Frontal cortex (tissue), 4 donors: ENCODE results near the gene NUDT1. TPM values are rescaled to one million over a fixed set of nuclear protein-coding genes. Genes with fewer than 3 reads are reported as not detected.
"Not testable (repeated sequence)": the region's sequence is repeated elsewhere in the genome, so short reads cannot be mapped to it uniquely, and the experiment has no call there.

Experiments
- DNase-seq, 2 donors: peaks; one replicate each; pipeline ENCODE4 v3.0.0; 2012; ENCODE audit warnings: low spot score in 2 of 2
- FAIRE-seq: peaks from 2 replicates; lab custom pipeline; 2012; peaks lifted over from hg19 to GRCh38; lab: Jason Lieb, UNC
- total RNA-seq: library from RNA; depleted of rRNA; stranded (reverse); fragments of >200 nt; gene quantifications from one replicate; pipeline ENCODE4 v1.2.3, GENCODE V29; 2014
- donor health status: control.
- donor health status: control.
- donor health status: control.

Gene NUDT1
- total RNA-seq, 1 donor from 2014 or later = 15.5 TPM

DNA sequence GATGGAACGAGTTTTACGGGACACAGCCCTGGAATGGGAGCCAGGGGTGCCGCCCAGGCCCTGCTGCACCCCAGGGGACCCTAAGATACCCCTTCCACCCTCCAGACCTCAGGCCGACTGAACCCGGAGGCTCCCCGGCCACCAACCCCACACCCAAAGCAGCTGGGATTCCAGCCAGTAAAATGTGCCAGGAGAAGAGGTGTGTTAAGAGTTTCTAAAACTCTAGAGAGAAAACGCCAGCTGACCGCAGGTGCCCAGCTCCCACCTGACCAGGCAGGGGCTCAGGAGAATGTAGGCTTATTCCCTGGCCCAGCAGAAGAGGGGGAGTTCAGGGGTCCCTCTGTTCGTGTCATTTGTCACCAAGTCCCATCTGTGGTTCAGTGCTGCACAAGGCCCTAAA lies 17.5 kb downstream of the NUDT1 start:
- no peak for FAIRE-seq
- no peak for DNase-seq

DNA sequence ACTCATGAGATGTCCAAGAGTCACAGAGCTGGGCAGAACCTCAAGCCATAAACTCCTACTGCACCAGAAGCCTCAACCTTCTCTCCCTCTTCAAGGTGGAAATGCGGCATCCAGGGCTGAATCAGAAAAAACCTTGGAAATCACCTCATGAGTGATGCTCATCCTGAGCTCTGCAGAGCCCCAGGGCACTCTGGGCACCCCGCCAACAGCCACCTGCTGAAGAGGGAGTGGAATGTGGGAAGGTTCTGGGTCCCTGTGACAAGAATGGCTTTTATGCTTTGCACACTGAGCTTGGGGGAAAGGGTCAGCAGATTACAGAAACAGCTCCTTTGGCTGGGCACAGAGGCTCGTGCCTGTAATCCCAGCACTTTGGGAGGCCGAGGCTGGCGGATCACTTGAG lies 18.8 kb downstream of the NUDT1 start:
- FAIRE-seq = no peak
- DNase-seq = no peak

DNA sequence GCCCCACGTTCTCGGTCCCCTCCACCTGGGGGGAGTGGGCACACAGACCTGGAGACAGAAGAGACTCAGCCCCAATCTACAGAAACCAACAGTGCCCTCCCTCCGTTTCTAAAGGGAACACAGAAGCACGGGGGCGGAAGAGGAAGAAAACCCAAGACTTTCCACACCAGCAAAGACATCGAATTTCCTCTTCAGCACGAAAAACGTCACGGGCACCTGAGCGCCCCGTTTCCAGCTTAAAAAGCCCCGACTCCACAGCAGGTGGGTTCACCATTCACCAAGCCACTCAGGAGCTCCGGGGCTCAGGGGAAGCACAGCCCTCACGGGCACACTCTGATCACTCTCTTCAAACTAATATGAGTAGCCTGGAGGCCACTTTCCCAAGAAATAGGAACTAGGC lies 19.6 kb downstream of the NUDT1 start:
- no peak for DNase-seq
- FAIRE-seq = no peak

DNA sequence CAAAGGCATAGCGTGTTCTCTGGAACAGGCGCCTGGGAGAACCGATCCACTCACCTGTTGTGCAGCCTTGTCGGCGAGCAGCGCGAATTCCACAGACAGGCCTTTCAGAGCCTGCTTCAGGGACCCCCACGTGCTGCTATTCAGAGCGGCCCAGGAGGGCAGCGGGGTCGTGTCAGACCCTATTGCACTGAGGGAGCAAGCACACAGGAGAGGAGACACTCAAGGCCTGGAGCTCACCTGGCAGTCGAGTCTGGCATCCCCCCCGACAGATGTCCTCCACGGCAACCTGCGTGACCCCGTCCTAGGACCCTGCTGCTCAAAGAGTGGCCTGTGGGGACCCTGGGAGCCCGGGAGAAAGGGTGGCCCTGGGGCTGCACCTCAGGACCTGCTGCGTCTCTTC lies 21.1 kb downstream of the NUDT1 start:
- FAIRE-seq (no peak), DNase-seq (no peak)

DNA sequence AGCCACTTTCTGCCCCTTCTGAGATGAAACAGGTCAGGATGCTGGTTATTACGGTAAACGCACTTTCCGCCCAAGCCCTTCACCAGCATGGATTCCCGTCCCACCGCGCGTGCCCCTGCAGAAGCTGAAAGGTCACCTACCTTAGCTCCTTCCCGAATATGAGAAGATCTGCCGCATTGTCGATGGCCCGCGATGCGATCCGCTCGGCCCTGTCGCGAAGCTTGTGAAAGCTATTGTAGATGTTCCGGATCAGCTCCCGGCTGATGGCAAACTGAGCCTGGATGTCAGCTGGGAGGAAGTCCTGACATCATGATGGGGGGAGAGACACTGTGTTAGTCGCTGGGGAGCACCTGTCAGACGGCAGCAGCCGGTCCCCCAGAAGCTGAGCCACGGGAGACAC lies 22.1 kb downstream of the NUDT1 start:
- FAIRE-seq (no peak), DNase-seq (no peak)

DNA sequence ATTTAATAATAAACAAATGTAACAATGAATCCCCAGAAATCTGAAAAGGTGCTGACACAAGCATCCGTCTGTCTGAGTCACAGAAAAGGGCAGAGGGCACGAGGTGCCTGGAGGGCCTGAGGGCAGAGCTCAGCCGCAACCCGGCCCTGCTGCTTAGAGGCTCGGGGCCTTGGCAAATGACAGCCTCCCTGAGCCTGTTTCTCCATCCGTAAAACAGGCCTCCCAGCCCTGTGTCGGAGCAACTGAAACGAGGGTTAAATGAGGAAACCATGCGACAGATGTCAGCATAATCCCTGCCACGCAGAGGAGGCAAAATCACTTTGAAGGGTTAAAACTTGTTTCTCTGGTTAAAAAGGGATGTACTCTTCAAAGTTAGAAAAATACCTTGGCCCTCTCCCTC lies 24.9 kb downstream of the NUDT1 start:
- DNase-seq (no peak), FAIRE-seq (no peak)

DNA sequence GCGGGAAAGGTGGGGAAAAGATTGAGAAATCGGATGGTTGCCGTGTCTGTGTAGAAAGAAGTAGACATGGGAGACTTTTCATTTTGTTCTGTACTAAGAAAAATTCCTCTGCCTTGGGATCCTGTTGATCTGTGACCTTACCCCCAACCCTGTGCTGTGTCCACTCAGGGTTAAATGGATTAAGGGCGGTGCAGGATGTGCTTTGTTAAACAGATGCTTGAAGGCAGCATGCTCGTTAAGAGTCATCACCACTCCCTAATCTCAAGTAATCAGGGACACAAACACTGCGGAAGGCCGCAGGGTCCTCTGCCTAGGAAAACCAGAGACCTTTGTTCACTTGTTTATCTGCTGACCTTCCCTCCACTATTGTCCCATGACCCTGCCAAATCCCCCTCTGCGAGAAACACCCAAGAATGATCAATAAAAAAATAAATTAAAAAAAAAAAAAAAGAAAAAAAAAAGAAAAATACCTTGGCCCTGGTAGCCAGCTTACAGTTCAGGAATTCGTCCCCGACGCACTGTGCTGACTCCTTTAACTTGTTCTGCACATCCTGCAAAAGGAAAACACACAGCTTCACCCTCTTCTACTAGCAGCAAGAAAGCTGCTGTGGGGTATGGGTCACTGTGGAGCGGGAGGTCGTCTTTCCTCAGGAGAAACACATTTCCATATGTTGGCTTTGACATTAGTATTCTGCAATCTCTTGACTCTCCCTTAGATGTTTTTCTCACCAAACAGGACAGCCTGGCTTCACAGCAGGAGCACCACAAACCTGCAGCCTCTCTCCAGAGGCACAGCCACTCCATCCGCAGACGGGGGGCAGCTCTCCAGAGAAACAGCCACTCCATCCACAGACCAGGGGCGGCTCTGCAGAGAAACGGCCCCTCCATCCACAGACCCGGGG lies 27.3 kb downstream of the NUDT1 start:
- FAIRE-seq, DNase-seq: not testable (repeated sequence)

DNA sequence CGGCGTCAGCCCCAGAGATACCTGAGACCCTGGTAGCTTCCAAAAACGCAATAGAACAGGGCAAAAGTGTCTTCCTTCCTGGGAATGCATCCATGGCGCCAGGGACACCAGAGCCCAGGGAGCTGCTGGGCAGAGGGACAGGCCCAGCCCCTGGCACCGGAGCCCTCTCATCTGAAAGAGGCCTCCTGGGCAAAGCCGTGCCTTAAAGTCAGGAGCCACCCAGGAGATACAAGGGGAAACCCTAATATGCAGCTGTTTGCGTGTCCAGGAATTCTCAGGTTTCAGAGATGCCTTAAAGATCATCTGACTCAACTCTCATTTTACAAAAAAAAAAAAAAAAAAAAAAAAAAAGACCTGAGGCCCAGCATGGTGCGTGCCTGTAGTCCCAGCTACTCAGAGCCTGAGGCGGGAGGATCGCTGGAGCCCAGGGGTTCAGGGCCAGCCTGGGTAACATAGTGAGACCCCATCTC lies 28.0 kb downstream of the NUDT1 start:
- DNase-seq (no peak), FAIRE-seq (no peak)

DNA sequence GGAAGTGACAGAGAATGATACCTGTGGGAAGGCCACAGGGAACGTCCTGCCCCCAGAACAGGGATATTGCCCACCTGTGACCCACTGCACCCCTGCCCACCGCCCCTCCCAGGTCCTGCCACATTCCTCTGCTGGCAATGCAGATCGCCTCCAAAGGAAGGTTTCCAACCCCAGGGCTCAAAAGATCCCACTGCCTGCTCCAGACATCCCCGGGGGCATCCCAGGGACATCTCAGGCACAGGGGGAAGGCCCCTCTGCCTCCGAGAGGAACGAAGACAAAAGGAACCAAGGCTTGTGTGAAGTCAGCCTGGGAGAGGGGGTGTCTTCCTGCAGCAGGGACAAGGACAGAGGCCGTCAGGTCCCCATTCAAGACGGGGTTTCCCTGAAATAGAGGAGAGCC lies 28.5 kb downstream of the NUDT1 start:
- DNase-seq (no peak), FAIRE-seq (no peak)

DNA sequence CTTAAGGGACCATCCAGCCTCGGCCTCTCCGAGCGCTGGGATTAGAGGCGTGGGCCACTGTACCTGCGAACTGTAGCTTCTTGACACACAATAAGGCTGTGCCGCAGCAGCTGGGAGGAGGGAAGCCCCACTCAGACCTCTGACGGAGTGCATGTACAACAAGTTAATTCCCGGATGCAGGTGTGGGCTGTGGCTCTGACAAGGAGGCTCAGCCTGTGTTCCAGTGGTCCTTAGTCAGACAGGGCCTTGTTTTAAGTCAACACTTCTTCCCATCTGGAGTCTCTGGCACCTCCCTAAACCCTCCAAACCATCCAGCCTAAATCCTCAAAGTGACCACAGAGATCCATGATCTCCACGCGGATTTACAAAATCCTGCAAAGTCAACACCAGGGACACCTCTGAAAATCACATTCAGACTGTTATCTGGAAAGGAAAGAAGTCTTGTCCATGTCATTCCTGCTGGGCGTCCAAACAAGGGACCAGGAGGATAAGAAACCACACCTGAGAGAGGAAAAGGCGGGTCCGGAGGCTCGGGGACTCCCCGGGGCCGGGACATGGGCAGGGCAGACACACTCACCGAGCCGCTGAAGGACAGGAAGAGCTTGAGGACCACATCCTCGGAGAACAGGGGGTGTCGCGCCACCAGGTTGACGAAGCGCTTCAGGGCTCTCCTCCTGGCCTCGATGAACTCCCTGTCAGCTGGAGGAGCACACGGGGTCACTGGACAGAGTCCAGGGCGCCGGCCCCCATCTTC lies 29.4 kb downstream of the NUDT1 start:
- DNase-seq = no peak
- no peak for FAIRE-seq

DNA sequence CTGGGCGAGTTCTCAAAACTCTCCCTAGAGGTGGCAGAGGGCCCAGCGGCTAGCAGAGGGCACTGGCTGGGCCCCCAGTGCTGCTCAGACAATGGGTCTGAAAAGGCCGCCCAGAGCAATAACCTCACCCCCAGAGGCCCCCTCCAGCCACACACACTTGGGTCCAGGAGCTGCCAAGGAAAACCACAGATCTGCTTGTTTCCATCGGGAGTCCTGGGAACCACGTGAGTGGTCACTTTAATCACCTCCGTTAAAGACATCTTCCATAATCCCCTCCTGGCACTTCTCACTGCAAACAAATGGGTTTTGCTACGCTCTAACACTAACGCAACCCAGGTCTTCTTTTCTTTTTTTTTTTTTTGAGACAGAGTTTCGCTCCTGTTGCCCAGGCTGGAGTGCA lies 30.0 kb downstream of the NUDT1 start:
- FAIRE-seq (no peak), DNase-seq (no peak)

DNA sequence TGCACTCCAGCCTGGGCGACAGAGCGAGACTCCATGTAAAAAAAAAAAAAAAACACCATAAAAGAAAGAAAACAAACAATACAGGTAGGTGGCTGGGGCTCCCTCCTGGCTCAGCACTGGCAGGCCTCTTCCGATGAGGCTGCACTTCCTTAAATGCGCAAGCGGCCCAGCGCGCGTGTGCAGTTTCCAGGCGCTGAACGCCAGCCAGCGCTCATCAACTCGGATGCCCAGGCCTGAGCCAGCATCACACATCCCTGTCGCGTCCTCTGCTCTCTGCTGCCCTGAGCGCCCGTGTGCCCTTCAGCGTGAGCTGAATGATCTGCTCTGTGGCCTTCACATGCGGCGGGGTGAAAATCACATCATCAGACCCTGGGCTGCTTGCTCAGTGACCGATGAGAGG lies 31.8 kb downstream of the NUDT1 start:
- FAIRE-seq (no peak), DNase-seq (no peak)

DNA sequence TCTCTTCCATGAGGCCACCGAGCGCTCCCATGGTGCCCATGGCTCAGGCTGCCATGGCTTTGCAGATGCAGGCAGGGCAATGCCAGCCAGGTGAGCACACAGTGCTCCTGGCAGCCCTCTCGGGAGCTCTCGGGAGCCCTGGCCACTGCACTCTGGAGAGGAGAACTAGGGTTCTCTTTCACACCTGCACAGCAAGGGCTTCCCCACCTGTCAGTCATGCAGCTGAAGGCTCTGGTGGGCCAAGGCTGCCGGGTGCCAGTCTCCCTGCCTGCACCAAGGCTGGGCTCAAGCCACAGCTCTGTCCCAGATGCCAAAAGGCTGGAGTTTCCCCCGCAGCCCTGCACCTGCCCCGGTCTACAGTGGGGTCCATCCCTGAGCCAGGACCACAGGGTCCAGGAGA lies 32.6 kb downstream of the NUDT1 start:
- FAIRE-seq = no peak
- DNase-seq = no peak

DNA sequence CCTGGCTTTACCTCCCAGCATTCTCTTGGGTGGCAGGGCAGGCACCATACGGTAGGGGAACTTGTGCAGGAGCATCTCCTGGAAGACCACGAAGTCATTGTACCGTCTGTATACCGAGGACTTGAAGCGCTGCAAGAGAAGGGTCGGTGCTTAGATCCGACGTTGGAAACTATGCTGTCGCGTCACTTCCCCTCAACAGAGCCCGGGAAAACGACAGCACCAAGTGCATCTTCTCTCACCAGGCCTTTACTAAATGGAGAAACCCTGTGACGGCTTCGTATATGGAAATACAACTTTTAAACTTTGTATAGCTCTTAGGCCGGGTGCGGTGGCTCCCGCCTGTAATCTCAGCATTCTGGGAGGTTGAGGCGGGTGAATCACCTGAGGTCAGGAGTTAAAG lies 33.1 kb downstream of the NUDT1 start:
- FAIRE-seq (no peak), DNase-seq (no peak)

DNA sequence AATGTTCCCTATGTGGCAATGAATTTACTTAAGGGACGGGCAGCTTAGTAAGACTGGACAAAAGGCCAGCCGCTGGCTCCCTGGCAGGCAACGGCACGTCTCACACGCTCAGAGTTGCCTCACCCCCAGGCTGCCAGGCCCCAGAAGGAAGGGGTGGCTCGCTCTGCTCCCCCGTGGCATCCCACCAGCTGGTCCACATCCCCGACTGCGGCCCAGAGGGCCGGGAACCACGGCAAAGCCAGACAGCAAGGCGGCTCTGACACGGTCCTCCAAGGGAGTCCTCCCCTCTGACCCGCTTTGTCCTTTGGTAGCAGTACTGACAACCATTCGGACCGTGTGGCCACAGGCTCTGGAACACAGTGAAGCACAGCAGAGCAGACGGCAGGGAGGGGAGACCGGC lies 34.1 kb downstream of the NUDT1 start:
- no peak for DNase-seq
- no peak for FAIRE-seq

DNA sequence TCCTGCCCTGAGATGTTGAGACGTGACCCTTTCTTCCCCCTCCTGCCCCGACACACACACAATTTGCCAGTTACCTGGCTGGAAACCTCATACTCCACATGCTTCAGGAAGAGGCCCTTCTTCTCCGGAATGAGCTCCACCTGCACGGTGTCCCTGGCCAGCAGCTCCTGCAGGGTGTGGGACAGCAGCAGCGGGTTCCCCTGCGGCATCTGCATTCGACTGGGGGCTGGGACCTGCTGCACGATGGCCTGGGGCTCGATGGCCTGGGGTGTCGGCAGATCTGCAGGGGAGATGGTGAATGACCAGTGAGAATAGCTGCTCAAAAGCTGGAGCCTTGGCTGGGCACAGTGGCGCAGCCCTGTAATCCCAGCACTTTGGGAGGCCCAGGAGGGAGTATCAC lies 36.0 kb downstream of the NUDT1 start:
- DNase-seq (no peak), FAIRE-seq (no peak)

DNA sequence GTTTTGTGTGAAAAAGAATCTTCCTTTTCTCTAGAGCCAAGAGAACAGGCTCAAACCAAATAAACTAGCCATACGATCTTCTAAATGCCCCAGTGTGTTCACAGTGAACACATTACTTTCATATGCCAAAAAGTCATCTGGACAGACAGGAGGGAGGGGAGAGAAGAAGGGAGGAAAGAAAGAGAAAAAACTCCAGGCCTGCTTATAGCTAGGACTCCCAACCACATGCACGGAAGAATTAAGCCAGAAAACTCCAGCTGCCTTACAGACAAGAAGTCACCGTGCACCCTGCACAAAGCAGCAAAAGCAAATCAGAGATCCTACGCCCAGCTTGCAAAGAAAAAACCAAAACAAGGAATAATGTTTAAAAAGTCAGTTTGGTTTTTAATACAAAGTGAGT lies 37.9 kb downstream of the NUDT1 start:
- FAIRE-seq (no peak), DNase-seq (no peak)

DNA sequence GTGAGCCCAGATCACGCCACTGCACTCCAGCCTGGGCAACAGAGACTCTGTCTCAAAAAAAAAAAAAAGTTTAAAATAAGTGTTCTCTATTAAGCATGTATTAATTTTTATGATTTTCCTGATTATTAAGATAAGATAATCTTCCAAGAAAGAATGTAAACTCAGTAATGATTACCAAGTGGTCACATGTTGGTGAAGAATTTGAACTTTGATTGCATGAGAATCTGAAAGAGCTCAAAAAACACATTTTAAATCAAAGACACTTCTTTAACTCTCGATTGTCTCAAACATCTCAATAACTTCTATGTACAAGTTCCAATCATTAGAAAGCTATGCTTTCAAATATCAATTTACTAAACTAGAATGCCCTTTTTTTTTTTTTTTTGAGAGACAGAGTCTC lies 38.4 kb downstream of the NUDT1 start:
- no peak for FAIRE-seq
- no peak for DNase-seq

DNA sequence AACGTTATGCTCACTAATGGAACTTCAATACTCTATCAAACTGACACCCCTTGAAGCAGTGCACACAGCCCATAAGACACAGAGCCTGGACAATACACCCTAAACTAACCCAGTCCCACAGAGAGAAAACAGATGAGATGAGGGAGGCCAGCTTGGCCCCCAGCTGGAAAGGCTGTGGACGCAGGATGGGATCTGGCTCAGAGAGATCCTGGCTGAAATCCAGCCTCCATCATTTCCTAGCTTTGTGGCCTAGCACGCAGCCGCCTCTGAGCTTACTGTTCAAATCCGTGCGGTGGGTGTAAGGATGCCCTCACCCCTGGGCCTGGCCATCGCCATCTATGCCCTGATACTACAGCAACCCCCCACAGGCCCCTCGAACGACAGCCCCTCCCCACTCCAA lies 39.5 kb downstream of the NUDT1 start:
- FAIRE-seq = no peak
- DNase-seq = no peak

DNA sequence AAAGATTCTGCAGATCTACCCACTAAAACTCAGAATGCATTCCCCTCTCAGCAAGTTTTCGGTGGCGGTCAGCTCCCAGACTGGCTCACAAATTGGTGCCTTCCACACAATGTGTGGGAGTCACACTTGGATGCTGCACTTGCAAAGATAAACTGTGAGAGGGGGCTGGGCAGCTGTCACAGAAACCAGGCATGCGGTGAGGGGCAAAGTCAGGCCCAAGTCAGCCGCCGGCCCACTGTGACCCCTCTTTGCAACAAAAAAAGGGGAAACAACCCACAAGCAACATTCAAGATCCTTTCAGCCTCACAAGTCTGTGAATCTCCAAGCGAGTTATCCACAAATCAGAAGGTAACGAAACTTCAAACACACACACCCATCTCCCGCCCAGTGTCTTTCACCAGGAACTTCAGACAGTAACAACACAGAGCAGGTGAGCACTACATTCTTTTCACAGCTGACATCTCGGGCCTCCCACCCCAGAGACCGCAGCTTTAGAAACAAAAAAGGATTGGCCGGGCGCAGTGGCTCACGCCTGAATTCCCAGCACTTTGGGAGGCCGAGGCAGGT lies 40.2 kb downstream of the NUDT1 start:
- FAIRE-seq (no peak), DNase-seq (no peak)

DNA sequence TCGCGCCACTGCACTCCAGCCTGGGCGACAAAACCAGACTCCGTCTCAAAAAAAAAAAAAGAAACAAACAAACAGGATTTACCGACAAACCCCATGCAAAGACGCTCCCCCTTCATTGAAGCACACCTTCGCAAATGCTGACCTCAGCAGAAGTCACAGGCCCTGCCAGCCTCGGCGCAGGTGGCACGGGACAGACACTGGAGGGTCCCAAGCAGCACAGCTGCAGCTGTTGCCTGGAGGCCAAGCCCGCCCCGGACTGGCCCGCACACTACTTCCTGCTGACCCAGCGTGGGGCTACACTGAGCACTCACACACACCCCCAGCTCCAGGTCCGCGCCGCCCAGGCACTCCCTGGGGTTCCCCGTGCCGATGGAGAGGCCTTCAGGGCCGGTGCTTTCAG lies 41.0 kb downstream of the NUDT1 start:
- no peak for DNase-seq
- FAIRE-seq = no peak
